Activated naive CD4-positive, alpha-beta T cell treated with anti-CD3 and anti-CD28 coated beads, Interleukin-2, amount 50 U/mL, for 16 hours (primary cell): ENCODE data around the gene IQSEC1.

ENCODE experiments used
- DNase-seq: peaks from one replicate; pipeline ENCODE4 v3.0.0-alpha.2; 2020

Gene IQSEC1

DNA sequence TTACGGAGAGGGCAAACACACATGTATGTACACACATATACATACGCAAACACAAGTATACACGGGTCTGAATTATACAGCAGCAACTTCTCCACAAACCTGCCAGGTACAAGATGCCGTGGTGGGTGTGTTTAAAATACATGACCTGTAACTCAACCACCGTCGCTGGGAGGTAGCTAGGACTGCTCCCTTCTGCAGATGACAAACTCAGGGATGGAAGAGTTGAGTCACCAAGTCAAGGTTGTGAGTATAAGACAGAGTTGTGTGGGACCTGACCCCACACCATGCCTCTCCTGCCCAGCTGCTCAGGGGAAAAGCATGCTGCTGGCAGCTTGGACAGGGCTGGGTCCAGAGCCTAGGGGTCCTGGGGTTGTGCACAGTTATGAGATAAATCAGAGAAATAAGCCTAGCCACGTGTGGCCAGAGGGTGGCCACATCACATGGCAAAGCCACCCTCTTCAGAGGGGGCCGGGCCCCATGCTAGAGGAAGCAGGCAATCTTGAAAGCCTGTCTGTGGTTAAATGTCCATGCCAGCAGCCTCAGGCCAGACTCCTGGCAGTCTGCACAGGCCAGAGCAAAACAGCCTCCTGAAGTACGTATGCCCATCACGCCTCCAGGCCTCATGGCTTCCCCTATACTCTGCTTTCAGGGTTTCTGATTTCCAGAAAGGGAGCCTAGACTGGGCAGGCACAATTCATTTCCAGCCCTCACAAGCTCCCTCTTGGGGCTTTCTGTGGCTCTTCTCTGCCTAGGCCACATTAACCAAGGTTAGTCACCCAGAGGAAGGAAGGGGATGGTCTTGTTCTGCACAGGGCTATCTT is 124.1 kb downstream of the IQSEC1 start:
- peak; percentile 36 for DNase-seq

DNA sequence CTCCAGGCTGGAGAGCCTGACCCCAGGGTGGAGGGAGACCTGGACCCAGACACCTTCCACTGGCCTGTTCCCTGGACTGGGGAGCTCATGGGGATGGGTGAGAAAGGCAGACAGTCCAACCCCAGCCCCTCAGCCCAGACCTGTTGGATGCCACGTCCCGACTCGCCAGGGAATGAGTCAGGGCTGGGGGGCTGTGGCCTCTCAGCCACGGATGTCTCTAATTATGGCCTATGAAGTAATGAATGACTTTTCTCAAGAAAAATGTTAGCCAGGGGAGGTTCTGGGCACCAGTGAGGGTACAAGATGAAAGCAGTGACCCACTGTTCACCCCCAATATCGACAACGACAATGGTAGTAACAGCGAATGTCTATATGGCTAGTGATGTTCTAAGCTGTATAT is 124.9 kb downstream of the IQSEC1 start:
- no peak for DNase-seq

DNA sequence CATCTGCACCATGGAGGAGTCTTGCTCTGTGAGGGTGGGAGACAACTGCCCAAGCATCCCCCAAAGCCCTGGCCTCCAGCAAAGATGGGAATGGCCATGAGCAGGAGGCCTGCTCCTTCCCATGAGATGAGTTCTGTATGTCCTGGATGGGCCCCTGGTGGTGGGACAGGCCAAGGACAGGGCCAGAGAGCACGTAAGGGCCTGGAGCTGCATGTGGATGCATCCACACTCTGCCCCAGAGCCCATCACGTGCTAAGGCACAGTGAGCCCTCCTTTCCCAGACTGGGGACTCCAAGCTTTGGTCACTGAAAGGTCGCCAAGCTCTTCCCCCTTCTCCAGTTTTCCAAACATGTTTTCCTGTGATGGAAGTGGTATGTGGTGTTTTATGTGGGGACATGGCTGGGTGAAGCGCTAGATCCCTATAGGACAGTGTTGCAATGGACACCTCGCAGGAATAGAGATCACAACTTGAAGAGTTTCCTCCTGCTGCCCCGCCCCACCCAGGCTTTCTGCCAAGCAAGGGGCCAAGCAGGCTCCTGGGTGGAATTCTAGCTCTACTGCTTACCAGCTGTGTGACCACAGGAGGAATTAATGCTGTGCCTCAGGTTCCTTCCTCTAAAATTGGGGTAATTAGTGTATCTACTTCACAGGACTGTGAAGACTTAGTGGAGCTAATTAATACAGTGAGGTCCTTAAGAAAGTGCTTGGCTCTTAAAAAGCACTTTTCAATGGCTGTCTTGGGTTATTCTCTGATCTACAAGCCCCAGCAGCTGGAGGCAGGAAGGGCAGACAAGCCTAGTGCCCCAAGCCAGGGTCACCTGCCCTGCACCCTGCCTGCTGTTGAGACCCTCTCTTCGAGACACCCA is 125.5 kb downstream of the IQSEC1 start:
- DNase-seq, result no peak

DNA sequence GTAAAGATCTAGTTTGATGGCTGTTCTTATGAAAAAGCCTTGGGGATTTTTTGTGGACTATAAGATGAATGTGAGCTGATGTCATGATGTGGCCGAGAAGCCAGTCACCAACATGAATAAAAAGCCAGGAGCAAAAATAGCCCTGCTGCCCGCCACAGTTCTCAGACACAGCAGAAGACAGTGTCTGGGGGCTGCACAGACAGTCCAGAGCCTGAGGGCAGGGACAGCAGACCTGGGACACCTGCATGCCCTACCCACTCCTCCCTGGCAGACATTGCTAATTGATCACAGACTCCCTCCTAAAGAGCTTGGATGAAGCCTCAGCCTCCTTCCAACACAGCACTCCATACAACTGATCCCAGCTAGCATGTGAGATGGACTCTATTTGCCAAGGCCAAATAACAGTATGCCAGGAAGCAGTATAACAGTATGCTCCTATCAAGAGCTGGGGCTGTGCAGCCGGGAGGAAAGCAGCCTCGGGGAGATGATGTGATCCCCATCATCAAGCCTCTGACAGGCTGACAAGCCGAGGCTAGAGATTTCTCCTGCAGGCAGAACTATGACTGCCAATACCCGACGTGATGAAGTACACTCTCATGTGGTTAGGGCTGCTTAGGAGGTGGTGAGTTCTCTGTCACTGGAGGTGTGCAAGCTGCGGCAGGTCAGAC is 126.4 kb downstream of the IQSEC1 start:
- no peak for DNase-seq

DNA sequence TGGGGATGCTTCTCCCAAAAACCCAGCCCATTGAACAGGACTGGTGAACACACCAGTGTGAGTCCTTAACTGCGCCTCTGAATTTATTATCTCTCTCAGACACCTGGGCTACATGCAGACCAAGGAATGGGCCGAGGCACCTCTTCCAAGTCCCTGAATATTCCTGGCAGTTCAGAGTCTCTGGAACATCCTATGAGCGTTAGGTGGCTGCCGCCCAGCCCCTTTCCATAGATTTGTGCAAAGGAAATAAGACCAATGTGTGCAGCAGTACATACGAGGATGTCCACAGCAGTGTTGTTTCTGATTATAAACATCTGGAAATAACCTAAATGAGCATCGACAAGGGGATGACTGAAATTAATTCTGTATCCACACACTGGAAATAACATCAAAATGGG is 127.0 kb downstream of the IQSEC1 start:
- no peak for DNase-seq

DNA sequence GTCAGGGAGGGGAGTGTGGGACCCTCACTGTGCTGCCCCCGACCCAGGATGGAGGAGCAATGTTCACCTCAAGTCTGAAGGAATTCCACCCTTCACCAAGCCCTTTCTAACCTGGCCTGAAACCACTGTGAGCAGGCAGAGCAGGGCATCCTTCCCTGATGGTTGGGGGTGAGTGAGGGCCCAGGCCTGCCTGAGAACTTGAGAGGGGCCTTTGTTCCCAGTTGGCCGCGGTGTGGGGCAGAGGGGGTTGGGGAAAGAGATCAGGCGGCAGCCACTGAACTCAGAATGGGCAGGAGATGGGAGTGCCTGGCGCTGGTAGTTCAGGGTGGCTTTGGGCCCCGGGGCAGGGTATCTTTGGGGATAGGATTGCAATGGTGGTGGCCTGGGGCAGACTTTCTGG is 128.4 kb downstream of the IQSEC1 start:
- DNase-seq, result no peak

DNA sequence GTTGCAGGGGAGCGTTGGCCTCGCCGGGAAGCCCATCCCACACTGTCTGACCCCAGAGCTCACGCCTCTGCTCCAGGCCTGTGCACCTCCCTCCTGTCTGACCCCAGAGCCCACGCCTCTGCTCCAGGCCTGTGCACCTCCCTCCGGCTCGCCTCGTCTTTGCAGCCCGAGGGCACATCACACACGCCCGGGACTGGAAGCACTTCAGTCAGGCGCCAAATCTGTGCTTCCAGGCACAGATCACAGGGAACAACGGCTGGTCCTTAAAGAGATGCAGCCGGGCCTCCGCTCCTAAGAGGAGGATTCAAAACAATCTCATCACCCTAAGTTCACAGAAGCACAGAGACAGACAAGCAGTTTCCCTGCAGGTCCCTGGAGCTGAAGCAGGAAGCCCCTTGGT is 128.8 kb downstream of the IQSEC1 start:
- no peak for DNase-seq

DNA sequence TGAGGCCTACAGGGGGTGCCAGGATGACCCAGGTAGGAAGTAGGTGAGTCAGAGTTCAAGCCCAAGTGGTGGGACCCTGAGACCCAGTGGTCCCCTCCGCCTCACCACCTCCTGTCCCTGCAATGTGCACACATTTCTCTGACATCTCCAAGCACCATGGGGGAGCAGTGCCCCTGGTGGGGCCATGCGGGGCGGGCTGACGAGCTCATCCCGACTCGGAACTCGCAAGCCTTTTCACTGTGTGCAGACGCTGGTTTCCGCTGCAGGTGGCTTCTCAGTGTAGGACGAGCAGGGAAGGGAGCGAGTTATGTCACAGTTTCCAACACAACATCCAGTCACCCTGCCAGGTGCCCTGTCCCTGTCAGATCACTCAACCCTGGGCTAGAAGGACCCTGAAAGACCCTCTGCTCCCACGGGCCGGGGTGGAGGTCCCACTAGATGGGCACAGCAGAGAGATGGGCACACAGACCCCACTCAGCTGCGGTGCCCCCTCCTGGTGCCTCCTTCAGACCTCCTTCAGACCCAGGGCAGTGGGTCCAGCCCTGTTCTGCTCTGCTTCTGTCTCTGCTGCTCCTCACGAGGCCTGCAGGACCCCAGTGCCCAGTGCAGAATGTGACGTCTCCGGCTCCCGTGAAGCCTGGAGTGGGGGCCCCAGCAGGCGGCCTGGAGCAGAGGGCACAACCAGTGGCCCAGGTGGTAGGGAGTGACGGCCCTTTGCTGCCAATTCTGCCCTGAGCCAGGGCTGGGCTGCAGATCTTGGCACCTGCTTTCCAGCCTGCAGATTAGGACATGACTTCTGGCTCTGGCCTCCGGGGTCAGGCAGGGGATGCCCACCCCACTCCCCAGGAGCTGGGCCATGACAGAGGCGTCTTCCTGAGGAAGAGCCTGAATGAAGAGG is 129.9 kb downstream of the IQSEC1 start:
- no peak for DNase-seq

DNA sequence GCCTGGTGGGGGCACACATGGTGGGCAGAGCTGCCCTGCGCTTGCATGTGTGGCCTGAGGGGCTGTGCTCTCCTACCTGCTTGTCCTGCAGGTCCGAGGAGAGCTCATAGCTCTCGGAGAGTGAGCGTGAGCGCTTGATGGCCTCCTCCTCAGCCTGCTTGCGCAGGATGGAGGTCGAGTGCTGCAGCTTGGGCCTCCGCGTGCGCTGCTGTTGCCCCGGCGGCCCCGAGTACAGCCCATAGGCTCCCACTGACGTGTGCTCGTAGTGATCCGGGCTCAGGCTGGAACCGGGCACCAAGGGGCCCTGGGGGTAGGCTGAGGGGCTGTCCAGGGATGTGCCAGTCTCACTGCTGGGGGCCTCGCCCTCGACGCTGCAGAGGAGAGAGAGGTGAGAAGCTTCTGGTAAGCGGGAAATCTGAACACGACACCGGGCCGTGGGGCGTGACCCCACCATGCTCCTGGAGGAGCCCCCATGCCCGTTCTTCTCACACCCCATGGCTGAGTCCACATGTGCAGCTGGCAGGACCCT is 131.7 kb downstream of the IQSEC1 start:
- no peak for DNase-seq

DNA sequence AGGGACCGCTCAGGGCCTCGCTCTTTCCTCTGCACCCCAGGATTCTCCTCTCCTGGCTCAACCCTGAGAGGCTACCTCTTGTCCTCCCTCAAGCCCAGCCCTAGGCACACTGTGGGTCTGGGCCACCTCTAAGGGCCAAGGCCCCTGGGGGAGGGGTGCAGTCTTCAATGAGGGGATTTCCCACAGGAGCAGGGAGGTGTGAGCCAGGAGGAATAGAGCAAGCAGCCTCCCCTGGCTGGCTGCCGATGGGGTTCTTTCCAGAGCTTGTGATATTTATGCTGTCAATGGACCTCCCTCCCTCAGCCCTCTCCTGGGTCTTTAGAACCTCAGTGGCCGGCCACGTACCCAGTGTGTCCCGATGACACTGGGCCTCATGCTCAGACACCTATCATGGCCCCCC is 132.4 kb downstream of the IQSEC1 start:
- DNase-seq, result no peak

DNA sequence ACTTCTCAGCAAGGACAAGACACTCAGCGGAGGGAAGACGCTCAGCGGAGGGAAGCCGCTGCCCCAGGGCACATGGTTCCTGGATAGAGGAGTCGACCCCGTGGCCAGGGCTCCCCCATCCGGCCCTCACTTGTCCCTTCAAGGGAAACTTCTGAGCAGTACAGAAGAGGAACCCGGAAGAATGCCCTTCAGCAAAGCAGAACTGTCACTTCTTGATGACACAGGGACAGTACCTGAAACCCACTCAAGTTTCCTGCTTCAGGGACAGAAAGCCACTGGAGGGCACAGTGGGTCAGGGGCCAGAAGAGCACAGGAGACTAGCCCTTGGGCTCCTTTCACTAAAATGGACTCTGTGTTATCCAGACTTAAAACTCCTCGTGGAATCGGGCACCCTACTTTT is 134.1 kb downstream of the IQSEC1 start:
- no peak for DNase-seq

DNA sequence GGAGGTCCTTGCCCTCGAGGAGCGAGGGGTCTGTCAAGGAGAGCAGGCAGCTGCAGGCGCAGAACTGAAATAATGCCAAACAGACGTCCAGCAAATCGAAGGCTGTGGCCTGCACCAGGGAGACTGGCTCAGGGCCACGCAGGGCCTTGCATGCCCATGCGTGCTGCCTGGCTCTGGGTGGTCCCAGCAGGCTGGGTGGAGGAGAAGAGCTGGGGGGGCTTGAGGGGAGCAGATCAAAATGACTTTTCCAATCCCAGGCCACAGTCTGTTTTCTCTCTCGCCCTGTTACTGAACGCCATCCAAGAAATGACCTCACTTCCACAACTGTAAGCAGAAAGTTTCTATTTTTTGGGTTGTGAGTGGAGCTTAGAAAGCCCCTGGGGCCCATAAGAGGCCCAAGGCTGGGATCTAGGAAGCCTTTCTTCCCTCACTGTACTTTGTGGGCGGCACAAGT is 134.9 kb downstream of the IQSEC1 start:
- DNase-seq, result no peak

DNA sequence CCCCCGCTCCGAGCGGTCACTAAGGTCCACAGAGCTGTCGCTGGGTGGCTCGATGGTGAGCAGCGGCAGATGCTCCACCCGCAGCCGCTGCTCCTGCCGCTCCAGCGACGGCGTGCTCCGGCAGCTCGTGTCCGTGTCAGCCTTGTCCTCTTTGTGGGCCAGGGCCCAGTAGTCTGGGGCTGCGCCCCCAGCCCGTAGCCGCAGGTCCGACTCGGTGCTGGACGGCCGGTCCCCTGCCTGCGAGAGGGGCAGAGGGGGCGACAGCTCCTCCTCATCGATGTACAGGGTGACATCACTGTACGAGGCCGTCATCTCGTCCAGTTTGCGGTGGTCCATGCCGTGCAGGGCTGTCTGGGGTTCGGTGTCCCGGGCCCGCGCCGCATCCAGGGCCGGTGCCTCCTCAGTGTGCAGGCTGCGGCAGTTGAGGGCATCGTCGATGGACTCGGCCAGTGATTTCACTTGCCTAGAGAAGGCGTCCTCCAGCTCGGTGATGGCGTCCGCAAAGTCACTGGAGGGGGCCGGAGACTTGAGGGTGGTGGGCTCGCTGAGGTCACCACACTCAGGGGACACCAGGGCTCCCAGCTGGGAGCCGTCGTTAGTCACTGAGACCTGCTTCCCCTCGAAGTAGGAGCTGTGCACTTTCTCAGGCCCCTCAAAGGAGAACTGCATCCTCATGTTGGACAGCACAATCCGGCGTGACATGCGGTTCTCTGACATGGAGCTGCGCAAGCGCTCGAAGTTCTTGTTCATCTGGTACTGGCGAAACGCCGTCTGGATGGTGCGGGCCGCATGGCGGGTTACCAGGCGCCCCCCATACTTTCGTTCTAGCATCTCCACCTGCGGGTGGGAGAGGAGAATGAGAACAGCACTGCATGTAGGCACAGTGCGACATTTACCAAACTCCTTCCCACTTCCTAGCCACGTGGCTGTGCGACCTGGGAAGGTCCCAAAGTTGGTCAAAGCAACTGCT is 137.1 kb downstream of the IQSEC1 start:
- DNase-seq, result no peak

DNA sequence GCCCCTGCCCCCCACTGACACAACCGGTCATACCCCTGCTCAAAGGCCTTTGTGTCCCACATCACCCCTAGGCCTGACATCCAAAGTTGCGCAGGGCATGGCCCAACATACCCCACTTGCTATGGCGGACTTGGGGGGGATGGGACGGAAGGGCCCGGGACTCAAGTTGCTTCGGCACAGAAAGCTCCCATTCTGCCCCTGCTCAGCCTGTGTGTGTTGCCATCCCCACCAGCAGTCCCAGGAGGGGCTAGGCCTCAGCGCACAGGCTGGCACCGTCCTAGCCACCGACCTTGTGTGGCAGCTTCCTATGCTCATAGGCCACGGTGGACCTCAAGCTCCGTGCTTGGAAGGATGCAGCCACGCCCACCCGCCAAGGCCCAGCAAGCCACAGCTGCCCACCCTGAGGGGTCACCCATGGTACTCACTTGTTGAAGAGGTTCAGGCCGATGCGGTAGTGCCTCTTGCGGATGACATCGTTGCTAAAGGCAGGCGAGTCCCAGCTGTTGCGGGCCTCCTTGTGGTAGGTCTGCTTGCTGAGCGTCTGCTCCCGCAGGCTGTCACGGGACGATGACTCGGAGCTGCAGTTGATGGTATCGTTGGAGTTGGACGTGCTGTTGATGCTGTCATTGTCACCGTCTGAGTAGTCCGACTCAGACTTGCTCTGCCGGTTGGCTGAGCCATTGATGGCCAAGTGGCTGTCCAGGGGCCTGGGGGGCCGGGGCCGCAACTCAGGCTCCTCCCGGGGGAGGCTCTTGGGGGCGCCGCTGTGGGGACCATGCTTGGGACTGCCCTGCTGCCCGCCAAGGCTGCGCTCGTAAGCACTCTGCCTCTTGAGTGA is 138.0 kb downstream of the IQSEC1 start:
- DNase-seq, result no peak

DNA sequence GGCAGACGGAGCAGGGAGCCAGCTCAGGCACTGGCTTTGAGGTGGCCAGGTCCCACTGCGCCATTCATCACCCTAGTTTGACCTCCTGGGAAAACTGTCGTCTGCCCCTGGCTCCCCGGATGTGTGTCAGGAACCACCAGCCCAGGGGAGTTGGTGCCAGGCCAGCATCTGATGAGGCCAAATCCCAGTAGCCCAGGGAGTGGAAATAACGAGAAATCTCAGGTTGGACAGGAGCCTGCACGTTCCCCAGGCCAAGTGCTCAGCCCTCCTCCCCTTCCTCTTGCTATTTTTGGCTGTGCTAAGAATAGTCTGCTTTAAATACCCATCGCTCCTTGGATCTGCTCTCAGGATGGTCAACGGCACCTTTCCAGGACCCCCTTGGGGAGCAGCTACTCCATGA is 138.8 kb downstream of the IQSEC1 start:
- no peak for DNase-seq

DNA sequence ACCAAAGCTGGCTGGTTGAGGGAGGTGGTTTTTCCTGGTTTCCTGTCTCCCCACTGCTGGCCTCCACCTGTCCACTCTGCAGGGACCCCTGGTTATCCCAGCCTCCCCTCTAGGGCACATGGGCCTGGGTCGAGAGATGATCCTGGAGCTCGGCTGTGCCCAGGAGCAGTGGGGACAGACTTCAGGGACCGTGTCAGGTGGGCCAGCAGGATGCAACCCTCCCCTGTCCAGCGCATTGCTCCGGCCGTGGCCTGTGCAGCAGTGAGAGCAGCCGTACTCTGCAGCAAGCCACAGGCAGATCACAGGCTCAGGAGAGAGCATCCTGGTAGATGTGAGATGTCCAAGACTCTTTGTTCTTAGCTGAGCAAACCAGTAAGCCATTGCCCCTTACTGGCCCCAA is 139.3 kb downstream of the IQSEC1 start:
- DNase-seq, result no peak

DNA sequence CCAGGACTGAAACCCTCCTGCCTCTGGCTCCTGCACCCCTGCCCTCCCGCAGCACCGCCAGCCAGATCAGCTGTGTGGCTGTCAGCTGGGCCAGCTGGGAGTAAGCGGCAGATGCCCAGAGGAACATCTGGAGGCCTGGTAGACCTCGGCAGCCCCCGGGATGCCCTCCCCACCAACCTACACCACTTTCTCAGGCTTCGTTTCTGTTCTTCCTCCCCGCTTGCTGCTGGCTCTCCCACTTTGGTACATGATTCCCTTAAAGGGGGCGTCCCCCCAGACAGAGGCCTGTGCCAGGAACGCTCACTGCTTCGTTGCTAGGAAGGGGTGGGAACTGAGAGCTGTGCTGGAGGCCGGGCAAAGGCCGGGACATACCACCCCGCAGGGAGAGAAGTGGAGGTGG is 140.5 kb downstream of the IQSEC1 start:
- no peak for DNase-seq

DNA sequence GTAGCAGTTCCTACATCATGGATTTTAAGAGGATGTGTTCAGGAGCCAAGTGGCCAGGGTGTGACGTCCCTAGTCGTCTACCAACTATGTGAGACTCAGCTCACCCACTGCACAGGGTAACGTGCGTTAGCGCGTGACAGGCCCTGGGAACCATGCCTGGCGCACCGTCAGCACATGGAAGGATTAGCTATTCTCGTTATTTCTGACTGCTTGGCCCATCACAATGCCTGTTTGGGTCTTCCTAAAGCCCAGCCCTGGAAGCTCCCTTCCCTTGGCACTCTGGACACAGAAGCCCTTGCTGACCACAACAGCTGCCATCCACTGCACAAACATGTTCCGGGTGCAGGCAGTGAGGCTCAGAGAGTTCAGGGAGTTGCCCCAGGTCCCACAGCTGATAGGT is 140.9 kb downstream of the IQSEC1 start:
- DNase-seq, result no peak

DNA sequence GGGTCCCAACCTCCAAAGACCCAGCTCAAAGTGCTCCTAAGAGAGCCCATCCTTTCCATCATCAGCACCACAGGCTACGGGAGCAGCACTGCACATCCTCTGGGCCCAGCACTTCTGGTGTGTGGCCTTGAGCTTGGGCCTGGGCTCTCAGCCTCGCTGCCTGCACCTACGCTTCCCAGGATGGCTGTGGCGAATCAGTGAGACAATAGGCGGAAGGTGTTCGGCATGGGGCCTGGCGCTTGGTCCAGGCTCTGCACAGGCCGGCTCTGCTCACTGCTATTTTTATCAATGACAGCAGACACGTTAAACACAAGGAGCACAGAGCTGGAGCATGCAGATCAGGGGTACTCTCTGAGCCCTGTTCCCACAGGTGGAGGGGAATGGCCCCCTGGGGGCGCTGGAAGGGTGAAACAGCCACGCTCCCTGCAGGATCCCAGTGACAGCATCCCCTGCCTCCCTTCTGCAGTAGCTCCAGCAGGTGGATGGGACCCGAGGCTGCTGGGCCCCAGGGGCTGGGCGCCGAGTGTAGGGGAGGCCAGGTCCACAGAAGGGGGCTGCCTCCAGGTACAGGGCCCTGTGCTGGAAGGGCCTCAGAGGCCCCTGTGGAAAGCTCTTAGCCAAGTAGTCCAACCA is 141.8 kb downstream of the IQSEC1 start:
- DNase-seq, result no peak

DNA sequence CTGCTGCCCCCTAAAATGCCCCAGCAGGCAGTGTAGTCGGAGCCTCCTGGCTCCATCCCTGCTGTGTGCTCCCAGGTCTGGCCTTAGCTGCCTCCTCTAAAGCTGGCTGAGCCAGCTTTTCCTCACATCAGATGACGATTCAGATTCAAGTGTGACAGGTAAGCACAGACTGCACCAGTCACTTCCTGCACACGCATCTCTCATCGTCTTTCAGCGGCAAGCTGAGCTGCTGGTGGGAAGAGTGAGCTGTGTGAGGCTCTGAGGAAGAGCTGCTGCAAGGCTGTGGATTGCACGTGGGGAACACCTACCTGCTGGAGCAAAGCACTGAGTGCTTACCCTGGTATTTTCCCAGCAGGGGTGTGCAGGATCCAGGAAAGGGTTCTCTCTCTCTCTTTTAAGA is 143.4 kb downstream of the IQSEC1 start:
- no peak for DNase-seq
